ENCODE results near the gene SMARCAL1.

DNA sequence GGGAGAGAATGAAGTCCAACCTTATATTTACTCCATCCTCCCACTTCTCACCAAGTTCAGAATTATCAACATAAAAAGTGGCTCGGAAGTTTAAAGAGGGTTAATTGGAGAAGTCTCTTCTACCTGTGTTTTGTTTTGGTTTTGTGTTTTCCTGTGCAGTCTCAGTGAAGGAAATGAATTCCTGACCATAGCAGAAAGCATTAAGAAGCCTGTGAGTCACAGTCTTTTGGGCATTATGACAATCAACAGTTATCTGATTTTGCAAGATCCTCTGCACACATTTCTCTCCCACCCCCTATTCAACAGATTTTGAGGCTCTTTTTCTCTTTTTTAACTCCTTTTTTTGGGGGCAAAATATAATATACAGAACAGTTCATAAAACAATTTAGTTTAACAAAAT is 77.8 kb downstream of the SMARCAL1 start:
- TF ChIP-seq, protein P1, sequence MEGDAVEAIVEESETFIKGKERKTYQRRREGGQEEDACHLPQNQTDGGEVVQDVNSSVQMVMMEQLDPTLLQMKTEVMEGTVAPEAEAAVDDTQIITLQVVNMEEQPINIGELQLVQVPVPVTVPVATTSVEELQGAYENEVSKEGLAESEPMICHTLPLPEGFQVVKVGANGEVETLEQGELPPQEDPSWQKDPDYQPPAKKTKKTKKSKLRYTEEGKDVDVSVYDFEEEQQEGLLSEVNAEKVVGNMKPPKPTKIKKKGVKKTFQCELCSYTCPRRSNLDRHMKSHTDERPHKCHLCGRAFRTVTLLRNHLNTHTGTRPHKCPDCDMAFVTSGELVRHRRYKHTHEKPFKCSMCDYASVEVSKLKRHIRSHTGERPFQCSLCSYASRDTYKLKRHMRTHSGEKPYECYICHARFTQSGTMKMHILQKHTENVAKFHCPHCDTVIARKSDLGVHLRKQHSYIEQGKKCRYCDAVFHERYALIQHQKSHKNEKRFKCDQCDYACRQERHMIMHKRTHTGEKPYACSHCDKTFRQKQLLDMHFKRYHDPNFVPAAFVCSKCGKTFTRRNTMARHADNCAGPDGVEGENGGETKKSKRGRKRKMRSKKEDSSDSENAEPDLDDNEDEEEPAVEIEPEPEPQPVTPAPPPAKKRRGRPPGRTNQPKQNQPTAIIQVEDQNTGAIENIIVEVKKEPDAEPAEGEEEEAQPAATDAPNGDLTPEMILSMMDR (IDR thresholded peaks at IDR 0.05): no peak
- TF ChIP-seq POLR2A (IDR thresholded peaks at IDR 0.05): no peak
